H4 (cell line): Measurements from ENCODE around the gene SLC1A3. TPM values are rescaled to one million over a fixed set of nuclear protein-coding genes. Genes with fewer than 3 reads are reported as not detected.

Source experiments
- DNase-seq: peaks from one replicate; pipeline ENCODE4 v3.0.0-alpha.2; 2015; ENCODE audit warnings: low spot score
- total RNA-seq: library from RNA; depleted of rRNA; stranded (reverse); fragments of >200 nt; shearing (Covaris generic); gene quantifications from 2 replicates; pipeline ENCODE4 v1.2.3, GENCODE V29; 2014

The SLC1A3 gene
- total RNA-seq, 1 experiment from 2014 or later, result 20.8 TPM

DNA sequence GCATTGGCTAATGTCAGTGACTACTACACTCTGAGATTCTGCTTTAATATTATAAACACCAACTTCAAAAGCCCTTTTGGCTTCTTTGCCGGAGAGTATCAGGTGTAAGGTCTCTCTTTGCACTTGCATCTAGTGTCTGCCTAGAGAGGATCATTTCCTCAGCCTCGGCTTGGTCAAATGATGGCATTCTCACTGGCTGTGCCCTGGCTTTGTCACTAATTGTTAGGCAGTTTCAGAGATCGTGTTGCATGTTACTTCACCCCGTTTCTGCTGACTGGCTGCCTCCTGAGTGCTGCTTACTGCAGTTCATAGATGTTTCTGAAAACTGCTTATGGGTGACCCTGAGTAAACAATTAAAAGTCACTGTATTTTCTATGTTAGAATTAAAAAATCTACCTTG lies 48.8 kb downstream of the SLC1A3 start:
- DNase-seq, result peak; percentile 27

DNA sequence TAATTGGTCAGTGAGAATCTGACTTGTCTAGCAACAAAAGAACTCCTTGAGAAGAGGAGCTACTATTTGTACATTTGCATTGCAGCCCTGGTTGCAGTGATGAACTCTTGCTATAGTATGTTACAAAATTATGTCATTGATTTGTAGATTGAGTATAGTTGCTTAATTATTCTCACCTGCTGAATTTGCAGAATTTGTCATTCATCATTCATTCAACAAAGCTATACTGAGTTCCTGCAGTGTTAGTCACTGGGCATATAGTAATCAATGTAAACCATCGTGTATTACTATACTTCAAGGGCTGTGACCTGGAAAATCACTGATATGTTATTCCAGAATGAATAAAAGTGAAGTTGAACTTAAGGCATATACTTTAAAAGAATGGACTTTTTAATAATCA lies 50.1 kb downstream of the SLC1A3 start:
- no peak for DNase-seq

DNA sequence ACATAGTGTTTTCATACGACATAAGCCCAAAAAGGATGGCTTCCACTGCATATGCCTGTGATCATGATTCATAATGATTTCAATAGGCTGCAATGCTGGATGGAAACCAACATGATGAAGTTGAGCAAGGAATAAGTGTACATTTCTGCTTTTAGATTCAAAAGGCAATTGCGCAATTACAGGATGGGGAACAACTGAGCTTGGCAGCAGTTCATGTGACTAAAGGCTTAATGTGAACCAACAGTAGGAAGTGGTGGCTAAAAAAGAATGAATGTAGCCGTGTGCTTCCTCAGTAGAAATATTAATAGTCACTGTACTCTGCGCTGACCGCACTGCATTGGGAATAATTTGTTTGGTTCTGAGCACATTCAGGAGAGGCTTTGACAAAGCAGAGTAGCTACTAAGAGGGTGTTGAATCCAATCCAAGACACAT lies 51.2 kb downstream of the SLC1A3 start:
- peak; percentile 98 for DNase-seq

DNA sequence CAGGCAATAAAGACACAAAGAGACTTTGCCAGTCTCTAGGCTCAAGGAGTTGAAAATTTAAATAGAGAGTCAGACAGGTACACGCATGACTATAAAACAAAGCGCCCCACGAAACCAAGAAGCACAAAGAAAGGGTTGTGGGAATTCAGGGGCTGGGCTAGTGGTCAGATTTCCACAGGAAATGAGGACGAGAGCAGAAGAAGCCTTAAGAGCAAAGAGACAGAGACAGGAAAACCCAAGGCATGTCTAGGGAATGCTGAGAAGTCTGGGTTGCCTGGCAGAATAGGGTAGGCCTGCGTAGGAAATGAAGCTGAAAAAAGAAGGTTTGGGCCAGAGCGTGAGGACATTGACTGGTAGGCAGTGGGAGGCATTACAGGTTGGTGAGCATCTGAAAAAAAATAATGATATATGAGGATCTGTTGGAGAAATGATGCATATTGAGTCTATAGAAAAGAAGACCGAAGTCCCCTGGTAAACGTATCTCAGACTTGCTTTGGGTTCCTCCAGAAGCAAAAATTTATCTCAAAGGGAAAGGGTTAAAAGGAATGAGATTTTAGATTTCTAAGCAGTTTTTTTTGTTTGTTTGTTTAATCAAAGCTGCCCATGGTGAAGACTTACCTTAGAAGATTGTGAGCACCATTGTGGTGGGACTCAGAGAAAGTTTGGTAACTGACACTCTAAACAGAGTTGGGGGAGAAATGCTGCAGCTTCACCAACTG lies 51.8 kb downstream of the SLC1A3 start:
- DNase-seq, result no peak

DNA sequence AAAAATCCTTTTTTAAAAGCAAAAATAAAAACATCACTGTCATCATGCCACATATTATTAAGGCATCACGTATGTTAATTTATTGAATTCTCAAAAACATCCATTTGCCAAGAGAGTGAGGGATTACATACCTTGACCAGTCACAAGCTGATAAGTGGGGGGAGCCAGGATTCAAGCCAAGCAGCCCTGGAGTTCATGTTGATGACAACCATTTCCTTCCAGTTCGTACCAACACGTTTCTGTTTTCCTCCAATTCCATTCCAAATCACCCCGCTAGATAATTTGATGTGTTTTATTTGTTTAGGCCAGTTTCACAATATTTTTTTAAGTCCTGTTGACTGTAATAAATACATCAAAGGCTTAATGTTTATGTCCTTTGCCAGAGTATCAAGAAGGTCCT lies 53.0 kb downstream of the SLC1A3 start:
- no peak for DNase-seq

DNA sequence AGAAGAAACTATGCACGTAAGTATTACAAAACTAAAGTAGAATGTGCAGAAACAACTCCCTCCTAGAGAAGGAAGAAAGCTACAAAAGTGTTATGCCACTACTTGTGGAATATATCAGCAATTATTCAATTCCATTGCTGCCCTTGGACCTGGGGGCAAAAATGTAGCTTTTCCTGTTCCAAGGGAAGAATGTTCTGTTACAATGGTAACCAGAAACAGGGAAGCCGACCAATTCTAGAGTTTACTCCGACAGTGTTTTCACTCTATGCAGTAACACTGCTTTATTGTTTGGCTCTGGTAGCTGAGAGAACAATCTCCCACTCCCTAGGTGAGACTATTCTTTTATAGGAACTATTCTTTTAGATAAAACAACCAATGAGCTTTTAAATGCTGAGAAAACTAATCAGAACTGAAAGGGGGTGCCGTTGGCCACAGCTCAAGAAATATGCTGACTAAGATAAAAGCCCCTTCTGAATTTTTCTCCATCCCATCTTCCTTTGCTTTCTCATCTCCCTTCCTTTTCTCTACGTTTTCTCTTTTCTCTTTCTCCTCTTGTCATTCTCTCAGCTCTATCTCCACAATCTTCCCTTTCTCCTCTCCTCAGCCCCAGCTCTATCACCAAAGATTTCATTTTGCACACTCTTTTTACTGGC lies 54.1 kb downstream of the SLC1A3 start:
- DNase-seq, result no peak

DNA sequence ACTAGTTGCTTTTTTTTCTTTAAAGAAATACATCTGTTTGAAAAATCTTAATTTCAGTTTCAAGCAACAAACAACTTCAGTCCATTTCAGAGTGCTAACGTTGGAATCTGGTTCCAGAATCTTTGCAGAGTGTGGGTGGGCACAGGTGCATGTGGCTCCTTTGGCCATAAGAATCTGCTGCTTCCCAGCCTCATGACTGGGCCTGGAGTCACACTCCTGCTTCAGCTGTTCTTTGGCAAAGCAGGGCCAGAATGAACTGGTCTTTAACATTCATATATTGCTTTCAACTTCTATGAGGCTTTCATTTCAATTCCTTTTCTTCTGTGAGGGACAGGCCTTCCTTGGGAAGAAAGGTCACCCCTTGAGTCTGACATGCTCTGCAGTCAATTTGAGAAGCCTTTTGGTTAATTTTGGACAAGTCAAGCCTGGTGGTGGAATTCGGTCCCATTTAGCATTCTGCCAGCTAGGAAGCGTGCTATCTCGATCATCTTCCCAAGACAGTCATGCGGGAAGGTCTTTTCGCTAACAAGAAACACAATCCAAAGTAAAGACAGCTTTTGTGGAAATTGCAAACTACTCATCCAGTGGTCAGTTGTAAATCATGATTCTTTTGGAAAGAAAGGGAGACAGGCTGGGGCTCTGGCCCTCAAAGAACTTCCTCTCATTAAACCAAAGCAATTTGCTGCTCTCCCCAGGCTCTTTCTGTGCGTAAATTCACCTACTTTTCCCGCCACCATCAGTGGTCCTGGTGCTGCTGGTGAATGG lies 55.2 kb downstream of the SLC1A3 start:
- no peak for DNase-seq

DNA sequence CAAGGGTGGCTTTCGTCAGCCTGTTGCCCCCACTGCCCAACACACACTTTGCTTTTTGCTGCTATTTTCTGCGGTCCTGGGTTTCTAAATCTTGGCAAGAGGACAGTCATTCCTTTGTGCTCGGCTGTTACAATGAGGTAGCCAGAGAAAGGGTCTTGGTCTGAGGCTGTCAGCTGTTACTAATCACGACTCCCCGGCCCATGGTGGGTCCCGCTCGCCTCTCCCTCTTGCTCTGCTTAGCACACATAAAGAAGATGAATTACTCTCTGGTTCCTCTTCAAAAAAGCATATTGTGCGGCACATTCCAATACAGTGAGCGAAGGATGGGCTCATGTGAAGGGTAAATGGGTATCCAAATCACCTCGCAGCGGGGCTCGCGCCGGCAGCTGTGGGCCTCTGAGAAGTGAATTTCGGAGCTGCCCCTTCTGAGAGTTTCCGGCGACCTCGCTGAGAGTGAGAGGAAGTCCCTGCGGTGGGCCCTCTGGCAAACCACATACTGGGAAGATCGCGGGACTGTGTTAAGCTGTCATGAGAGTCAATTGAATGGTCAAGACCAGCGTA lies 56.0 kb downstream of the SLC1A3 start:
- DNase-seq, result no peak

DNA sequence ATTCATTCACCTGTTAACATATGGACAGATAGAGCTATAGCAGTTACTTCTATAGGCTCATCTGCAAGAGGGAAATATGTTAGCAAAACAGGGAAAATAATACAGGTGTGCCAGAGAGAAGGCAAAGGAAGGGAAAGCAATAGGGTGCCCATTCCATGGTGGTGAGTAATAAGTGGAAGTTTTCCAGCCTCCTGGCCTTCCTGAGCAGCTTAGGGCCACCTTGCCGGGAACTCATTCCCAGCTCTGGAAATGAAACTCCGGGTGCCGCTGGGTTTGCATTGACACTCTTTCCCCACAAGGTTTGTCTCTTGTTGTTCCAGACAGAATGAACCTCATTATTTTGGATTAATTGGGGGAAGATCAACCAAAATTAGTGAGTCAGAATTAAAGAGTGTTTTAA lies 58.4 kb downstream of the SLC1A3 start:
- DNase-seq, result no peak

DNA sequence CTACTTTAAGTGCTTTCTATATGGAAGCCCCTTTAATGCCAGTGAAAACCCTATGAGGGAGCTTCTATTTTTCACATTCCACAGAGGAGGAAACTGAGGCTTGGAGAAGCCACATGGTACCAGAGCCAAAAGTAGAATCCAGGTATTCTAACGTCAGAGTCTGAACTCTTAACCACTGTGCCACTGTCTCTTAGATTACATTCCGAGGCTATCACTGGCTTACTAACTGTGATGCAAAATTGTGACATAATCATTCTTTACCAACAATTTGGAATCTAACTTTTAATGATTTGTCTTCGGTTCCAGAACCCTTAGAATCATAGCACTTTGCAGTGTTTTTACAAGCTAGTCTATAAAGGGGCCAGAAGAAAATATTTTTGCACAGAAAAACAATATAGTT lies 59.2 kb downstream of the SLC1A3 start:
- DNase-seq, result no peak

DNA sequence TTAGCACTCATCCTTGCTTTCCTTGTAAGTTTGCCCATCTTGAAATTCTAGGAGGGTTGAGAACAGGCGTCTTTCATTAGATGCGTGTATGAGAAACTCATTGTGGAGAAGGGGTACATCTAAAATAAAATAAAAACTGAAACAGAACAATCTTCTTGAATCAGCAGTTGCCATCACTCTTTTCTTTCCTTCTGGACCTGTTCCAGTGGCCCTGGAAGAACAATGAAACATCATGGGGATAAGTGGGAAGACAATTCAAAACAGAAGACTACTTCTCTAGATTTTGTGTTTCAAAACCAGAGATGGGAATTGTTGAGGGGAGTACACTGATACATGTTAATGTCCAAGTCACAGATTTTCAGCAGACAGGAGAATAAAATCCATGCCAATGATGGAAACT lies 59.9 kb downstream of the SLC1A3 start:
- DNase-seq, result no peak

DNA sequence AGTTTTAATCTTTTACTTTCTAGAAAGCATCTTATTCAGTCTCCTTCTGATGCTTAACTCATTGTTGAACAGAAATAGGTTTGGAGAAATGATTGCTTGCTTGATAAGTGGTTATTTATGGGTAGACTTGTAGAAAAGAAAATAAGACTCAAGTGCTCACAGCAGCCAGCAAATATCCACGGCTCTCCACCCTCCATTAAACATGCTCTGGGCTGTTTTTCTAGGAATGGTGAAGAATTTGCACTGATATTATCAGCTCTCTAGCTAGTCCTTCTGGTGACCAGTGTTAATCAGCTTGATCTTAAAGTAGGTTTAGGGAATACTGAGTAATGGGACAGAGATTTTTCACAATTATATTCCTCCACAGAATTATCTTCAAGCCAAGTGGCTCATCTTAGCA lies 60.6 kb downstream of the SLC1A3 start:
- no peak for DNase-seq

DNA sequence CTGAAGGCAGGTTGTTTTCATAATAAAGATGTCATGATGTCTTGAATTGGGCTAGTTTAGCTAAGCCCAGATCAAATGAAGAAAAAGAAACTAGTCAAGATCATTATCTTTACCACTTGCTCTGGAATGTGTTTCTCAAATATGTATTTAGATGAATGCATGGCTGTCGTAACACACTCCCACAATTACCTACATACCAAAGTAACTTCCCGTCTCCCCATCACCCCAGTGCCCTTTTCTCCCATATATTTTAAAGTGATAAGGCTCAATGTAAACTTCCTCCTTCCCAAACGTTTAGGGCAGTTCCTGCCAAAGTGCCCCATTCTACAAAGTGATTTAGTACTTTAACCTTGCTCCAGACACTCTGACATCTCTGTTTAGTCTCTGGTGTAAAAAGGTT lies 61.4 kb downstream of the SLC1A3 start:
- no peak for DNase-seq

DNA sequence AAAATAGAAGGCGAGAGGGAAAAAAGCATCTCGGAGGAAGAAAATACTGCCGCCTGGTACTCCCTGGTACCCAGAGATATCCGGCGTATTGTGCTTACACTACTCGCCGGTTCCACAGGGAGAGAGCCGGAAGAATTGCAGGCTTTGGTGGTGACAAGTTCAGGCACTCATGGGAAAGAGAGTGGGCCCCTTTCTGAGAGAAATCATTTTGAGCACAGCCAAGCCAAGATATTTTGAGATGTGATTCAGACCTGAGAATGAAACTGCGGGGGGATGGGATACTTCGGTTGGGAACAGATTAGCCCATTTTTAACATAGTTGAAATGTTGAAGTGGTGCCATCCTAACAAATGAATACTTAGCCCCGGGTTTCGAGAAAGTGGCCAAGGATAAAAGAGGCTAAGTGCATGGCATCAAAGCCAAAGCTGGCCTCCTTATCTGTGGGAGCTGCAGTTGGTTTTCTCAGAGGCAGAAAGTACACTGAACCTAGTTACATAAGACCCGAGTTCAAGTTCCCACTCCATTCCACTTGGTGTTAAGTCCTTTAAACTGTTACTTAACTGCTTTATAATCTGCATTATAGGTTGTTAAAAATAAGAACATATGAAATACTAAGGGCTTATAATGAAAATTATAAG lies 62.7 kb downstream of the SLC1A3 start:
- no peak for DNase-seq

DNA sequence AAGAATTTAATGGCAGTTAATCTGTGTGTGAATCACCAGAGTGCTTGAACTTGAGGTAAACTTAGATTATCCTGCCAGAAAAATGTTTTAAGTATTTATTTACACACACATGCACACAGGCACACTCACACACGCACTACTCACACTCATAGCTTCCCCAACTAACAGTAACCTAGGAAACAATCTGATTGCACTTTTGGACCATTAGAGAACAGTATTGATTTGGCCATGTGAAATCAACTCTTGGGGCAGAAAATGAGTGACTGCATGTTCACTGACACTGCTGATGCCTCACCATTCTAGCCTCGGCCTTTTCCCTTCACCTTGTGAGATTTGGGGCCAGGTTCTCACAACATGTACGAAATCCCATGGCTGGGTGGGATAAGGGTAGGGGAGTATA lies 64.1 kb downstream of the SLC1A3 start:
- no peak for DNase-seq

DNA sequence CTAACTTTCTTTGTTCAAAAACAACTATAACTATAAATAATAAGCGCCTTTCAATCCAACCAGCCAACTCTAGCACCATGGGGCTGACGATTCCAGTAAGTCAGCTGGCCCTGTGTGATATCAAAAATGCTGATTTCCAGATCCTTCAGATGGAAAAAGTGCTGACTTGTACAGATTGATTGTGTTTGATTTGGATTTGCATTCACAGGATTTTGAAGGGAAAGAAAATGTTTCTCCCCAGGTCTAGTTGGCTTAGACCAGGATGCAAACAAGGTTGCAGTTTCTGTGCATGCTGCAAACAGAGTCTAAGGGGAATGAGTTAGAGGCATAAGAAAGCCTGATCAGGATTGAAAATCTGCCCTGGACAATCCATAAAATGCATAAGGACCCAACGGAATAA lies 68.9 kb downstream of the SLC1A3 start:
- DNase-seq, result no peak

DNA sequence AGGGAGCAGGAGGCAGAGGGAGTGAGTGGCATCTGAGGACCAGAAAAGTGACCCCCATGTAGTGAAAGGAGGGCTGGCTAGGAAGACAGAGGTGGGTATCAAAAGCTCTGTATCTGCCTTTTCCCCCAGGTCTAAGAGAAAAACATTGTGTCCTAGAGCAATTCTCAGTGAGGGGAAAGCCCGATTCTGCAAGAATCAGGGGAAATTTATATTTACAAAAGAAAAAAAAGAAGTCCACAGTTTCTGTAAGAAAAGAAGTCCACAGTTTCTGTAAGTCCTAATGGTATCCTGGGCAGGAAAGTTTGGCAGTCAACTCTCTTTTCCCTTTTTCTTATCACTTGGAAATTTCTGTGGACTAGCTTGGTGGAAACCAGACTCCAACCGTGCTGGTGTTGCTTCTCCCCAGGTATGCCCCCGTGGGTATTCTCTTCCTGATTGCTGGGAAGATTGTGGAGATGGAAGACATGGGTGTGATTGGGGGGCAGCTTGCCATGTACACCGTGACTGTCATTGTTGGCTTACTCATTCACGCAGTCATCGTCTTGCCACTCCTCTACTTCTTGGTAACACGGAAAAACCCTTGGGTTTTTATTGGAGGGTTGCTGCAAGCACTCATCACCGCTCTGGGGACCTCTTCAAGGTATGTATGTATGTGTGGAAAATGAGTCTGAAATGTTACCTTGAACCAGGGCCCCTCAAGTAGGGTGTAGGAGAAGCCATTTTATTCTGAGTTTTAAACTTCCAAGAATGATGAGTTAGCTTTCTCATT lies 73.0 kb downstream of the SLC1A3 start:
- no peak for DNase-seq

DNA sequence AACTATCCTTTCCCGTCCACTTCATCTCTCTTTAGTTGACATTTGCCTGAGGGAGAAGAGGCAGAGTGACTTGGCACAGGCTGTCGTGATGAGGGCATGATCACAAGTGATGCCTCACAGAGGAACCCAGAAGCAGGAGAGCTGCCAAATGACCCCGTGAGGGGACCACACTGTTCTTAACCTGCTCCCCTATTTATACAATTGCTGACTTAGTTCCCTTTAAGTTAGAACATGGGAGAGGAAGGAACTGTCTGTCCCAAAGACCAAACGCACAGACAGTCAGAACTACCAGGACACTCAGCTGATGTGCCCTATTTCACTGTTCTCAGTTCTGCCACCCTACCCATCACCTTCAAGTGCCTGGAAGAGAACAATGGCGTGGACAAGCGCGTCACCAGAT lies 73.7 kb downstream of the SLC1A3 start:
- DNase-seq, result no peak

DNA sequence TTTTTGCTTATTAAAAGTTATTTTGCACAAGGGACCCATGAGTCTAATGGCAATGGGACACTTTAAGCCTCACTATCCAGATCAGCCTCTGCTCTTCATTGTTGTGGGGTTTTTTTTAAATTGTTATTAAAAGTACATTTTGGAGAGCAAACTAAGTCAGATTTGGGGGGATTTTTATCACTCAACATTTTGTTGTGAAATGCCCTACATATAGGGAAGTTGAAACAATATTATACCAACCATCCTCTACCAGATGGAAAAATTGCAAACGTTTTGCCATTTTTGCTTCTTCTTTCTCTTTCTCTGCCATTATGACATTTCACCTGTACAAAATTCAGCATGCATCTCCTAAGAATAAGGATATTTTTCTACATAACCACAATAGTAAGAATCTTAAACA lies 75.3 kb downstream of the SLC1A3 start:
- no peak for DNase-seq

DNA sequence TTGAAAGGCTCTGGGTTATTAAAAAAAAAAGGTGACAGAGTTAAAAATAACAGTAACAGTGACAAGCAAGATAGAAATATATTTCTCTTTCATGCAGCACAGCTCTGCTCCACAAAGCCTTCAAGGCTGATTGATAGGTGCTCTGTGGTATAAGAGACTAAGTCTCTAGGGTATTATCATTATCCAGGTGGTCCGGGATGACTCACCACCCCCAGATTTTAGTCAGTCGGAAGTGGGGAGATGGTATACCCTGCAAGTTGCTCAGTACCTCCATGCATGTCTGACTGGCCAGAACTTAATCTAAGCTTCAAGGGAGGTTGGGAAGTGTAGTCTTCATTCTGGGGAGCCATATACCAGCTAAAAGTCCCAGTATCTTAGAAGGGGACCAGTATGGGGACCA lies 76.1 kb downstream of the SLC1A3 start:
- DNase-seq, result no peak

DNA sequence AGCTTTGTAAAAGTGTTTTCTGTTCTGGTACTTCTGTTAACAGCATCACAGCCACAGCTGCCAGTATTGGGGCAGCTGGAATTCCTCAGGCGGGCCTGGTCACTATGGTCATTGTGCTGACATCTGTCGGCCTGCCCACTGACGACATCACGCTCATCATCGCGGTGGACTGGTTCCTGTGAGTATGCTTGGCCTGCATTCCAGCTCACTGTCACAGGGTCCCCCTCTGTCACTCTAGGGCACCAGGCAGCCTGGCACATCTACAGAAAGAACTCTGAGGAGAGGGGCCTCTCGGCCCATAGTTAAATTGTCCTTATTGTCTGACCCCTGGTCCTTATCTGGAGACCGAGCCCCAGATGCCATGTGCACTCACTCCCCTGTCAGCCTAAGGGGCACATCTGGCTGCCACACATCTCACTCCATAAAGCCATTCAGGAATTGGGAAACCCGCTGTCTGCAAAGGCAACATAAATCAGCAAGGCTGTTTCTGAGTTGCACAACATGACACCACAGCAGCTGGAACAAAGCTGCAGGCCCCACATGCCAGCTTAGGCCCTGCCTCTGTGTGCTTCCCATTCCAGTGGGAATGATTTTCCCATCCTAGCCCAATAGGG lies 77.5 kb downstream of the SLC1A3 start:
- DNase-seq, result no peak
